Mesendoderm (in vitro differentiated cells): ENCODE results near the gene KCNQ1.

Source experiments
- DNase-seq: peaks from one replicate; pipeline ENCODE4 v3.0.0; 2013
- H2AK5ac ChIP-seq: 2 replicates; pipeline ENCODE4 v1.6.1; 2013; ENCODE audit warnings: low read length, inconsistent platforms
- H2BK120ac ChIP-seq: 2 replicates; pipeline ENCODE4 v1.6.1; 2013; ENCODE audit warnings: low read depth, mild to moderate bottlenecking, low read length, moderate library complexity, mixed read lengths
- H2BK15ac ChIP-seq: replicated peaks from 2 replicates; pipeline ENCODE4 v1.6.1; 2013; ENCODE audit warnings: low read depth, mild to moderate bottlenecking, moderate library complexity
- H2BK5ac ChIP-seq: 2 replicates; pipeline ENCODE4 v1.6.1; 2013; ENCODE audit warnings: low read length, inconsistent platforms
- H3K18ac ChIP-seq: 2 replicates; pipeline ENCODE4 v1.6.1; 2013; ENCODE audit warnings: mild to moderate bottlenecking, low read length, mixed read lengths
- H3K23ac ChIP-seq: one replicate; pipeline ENCODE4 v1.6.1; 2013; ENCODE audit warnings: low read length
- H3K27ac ChIP-seq: 2 replicates; pipeline ENCODE4 v1.5.1; 2013; ENCODE audit warnings: low read depth, mild to moderate bottlenecking, inconsistent platforms, low read length, moderate library complexity
- H3K27me3 ChIP-seq: 2 replicates; pipeline ENCODE4 v1.6.1; 2013; ENCODE audit warnings: low read length, control low read depth, mild to moderate bottlenecking, inconsistent platforms; ENCODE audit not compliant: insufficient read depth, poor library complexity
- H3K36me3 ChIP-seq: 2 replicates; pipeline ENCODE4 v1.6.1; 2013; ENCODE audit warnings: low read length, inconsistent platforms; ENCODE audit not compliant: control insufficient read depth, insufficient read depth
- H3K4ac ChIP-seq: one replicate; pipeline ENCODE4 v1.6.1; 2013; ENCODE audit warnings: low read depth, mild to moderate bottlenecking, low read length, moderate library complexity
- H3K4me1 ChIP-seq: 2 replicates; pipeline ENCODE4 v1.6.1; 2013; ENCODE audit warnings: low read depth, low read length, inconsistent platforms; ENCODE audit not compliant: control insufficient read depth
- H3K4me2 ChIP-seq: 2 replicates; pipeline ENCODE4 v1.6.1; 2013; ENCODE audit warnings: low read length
- H3K4me3 ChIP-seq: 2 replicates; pipeline ENCODE4 v1.5.1; 2013; ENCODE audit warnings: mild to moderate bottlenecking, low read length
- H3K56ac ChIP-seq: one replicate; pipeline ENCODE4 v1.6.1; 2013; ENCODE audit warnings: low read length
- H3K79me1 ChIP-seq: 2 replicates; pipeline ENCODE4 v1.6.1; 2013; ENCODE audit warnings: low read length, inconsistent platforms
- H3K79me2 ChIP-seq: 2 replicates; pipeline ENCODE4 v1.6.1; 2013; ENCODE audit warnings: mild to moderate bottlenecking, low read length; ENCODE audit not compliant: control insufficient read depth, insufficient read depth
- H3K9ac ChIP-seq: 2 replicates; pipeline ENCODE4 v1.6.1; 2013; ENCODE audit warnings: low read length, inconsistent platforms
- H4K5ac ChIP-seq: one replicate; pipeline ENCODE4 v1.6.1; 2013; ENCODE audit warnings: low read length
- H4K8ac ChIP-seq: one replicate; pipeline ENCODE4 v1.6.1; 2013; ENCODE audit warnings: low read depth, mild to moderate bottlenecking, control low read depth, low read length, moderate library complexity
- WGBS: extraction: QIAGEN DNeasy Blood & Tissue Kit; methylation state at CpG from one replicate; pipeline ENCODE4 v1.1.7; 2013; ENCODE audit warnings: low lambda C conversion rate, missing lambda C conversion rate; ENCODE audit not compliant: insufficient coverage; ENCODE audit errors: extremely low coverage; 5-methylcytosine and 5-hydroxymethylcytosine counted together

KCNQ1 gene

DNA sequence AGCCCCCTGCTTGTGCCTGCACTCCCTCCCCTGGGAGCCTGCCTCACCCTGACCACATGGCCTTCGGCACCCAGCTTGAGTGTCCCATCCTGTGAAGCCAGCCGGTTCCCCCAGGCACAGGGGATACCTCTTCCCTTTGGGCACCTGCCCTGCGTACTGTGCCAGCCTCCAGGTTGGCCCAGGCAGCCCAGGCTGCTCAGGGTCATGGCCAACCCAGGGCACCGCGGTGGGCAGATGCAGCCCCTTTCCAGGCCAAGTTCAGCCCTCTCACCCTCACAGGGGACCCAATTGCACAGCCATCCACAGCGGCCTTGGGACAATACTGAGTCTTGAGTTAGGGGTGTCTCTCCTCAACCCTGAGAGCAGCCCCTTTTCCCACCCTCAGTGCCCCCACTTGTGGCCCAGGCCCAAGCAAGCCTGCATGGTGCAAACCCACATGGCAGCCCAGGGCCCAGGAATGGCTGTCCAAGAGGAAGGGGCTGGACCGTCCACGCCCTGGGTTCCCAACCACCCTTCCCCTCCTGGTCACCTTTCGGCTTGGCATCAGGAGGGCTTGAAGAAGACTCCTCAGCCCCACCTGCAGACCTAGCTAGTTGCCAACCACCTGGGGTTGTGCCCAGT, 353.0 kb downstream of the KCNQ1 start:
- Histone ChIP-seq H2BK5ac (no peak overlapping the region), H2BK120ac (no peak overlapping the region), H2AK5ac (no peak overlapping the region), H3K9ac (no peak overlapping the region), H3K4me3 (no peak overlapping the region), H3K4me2 (no peak overlapping the region), H3K56ac (no peak overlapping the region), H3K27ac (no peak overlapping the region), H3K27me3 (no peaks in the 10 kb centered on the region), H4K8ac (no peak overlapping the region), H3K79me2 (no peaks in the 10 kb centered on the region), H3K23ac (no peak overlapping the region), H3K79me1 (no peaks in the 10 kb centered on the region), H3K4me1 (no peaks in the 10 kb centered on the region), H2BK15ac (no peak overlapping the region), H3K4ac (no peak overlapping the region), H4K5ac (no peak overlapping the region), H3K18ac (no peak overlapping the region), H3K36me3 (no peaks in the 10 kb centered on the region)
- WGBS: no CpG with 5 or more reads among the region's 9 CpGs
- DNase-seq: no peak

DNA sequence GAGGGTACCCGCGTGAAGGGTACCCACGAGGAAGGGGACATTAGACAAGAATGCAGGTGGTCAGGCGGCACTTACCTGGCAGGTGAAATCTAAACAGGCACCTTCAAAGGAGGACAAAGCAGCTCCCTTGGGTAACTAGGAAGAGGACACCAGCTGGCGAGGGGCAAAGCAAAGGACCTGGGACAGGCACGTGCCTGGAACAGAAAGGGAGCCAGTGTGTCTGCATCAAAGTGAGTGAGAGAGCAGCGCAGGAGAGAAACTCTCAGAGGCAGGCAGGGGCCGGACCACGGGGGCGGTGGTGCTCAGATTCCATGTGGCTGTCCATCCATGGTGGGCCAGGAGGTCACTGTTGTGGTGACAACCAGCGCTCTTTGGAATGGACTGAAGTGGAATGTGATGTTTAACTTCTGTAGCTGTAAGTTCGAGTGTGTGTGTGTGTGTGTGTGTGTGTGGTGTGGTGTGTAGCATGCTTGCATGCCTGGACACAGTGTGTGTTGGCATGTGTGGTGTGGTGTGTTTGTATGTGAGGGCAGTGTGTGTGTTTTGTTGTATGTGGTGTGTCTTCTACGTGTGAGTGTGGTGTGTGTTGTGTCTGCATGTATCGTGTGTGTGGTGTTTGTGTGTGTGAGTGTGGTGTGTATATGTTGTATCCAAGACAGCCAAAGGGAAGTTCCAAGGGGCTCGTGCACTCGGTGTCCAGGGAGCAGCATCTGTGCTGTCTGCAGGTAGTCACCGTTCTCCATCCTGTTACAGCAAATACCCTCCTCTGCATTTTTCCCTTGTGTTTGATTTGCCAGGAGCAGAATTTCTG, 354.3 kb downstream of the KCNQ1 start:
- Histone ChIP-seq H3K79me1 (no peaks in the 10 kb centered on the region), H3K56ac (no peak overlapping the region), H2BK15ac (no peak overlapping the region), H3K4me3 (no peak overlapping the region), H3K4me2 (no peak overlapping the region), H2BK120ac (no peak overlapping the region), H2AK5ac (no peak overlapping the region), H3K18ac (no peak overlapping the region), H2BK5ac (no peak overlapping the region), H3K27ac (no peak overlapping the region), H3K23ac (no peak overlapping the region), H3K36me3 (no peaks in the 10 kb centered on the region), H3K4ac (no peak overlapping the region), H4K8ac (no peak overlapping the region), H3K79me2 (no peaks in the 10 kb centered on the region), H3K9ac (no peak overlapping the region), H4K5ac (no peak overlapping the region), H3K4me1 (no peaks in the 10 kb centered on the region), H3K27me3 (no peaks in the 10 kb centered on the region)
- WGBS: no CpG with 5 or more reads among the region's 17 CpGs
- DNase-seq: no peak

DNA sequence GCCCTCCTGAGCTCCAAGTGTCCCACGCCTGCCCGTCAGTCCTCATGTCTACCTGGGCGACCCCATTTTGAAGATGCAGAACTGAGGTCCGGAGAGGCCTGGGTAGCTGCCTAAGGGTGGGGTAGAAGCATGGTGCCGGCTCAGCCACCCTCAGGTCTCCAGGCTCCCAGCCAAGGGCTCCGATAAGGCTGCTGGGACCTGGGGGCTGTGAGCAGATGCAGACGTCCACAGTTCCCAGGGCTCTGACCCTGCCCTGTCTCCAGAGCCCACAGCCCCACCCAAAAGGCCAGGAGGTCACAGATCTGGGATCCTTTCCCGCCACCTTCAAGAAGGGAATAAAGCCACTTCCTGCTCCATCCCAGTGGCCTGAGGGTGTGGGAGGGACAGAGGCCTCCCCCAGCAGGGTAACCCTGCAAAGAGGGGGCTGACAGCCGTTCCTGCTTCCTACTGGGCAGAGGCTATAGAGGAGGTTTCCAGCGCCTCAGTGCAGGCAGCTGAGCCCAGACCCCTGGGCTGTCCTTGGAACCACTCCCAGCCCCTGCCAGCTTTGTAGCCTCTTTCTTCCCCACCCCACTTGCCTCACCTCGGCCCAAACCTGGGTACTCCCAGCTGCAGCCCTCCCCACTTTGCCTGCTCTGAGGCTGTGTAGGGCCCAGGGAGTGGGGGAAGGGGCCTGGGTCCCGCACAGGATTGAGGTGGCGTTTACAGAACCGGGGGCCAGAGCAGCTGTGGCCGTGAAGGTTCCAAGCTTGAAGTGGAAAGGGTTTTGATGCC, 355.3 kb downstream of the KCNQ1 start:
- no peaks in the 10 kb centered on the region for H3K36me3 ChIP-seq
- no peak overlapping the region for H4K5ac ChIP-seq
- H3K79me2 ChIP-seq: no peaks in the 10 kb centered on the region
- H3K27ac ChIP-seq: no peak overlapping the region
- no peak overlapping the region for H2AK5ac ChIP-seq
- H3K56ac ChIP-seq: no peak overlapping the region
- no CpG with 5 or more reads among the region's 15 CpGs for WGBS
- H3K18ac ChIP-seq: no peak overlapping the region
- DNase-seq: peak; percentile 10
- no peak overlapping the region for H4K8ac ChIP-seq
- no peak overlapping the region for H2BK15ac ChIP-seq
- H2BK5ac ChIP-seq: no peak overlapping the region
- no peak overlapping the region for H3K4ac ChIP-seq
- no peaks in the 10 kb centered on the region for H3K27me3 ChIP-seq
- no peaks in the 10 kb centered on the region for H3K4me1 ChIP-seq
- no peak overlapping the region for H3K4me2 ChIP-seq
- H2BK120ac ChIP-seq: no peak overlapping the region
- H3K79me1 ChIP-seq: no peaks in the 10 kb centered on the region
- H3K4me3 ChIP-seq: no peak overlapping the region
- H3K9ac ChIP-seq: no peak overlapping the region
- H3K23ac ChIP-seq: no peak overlapping the region

DNA sequence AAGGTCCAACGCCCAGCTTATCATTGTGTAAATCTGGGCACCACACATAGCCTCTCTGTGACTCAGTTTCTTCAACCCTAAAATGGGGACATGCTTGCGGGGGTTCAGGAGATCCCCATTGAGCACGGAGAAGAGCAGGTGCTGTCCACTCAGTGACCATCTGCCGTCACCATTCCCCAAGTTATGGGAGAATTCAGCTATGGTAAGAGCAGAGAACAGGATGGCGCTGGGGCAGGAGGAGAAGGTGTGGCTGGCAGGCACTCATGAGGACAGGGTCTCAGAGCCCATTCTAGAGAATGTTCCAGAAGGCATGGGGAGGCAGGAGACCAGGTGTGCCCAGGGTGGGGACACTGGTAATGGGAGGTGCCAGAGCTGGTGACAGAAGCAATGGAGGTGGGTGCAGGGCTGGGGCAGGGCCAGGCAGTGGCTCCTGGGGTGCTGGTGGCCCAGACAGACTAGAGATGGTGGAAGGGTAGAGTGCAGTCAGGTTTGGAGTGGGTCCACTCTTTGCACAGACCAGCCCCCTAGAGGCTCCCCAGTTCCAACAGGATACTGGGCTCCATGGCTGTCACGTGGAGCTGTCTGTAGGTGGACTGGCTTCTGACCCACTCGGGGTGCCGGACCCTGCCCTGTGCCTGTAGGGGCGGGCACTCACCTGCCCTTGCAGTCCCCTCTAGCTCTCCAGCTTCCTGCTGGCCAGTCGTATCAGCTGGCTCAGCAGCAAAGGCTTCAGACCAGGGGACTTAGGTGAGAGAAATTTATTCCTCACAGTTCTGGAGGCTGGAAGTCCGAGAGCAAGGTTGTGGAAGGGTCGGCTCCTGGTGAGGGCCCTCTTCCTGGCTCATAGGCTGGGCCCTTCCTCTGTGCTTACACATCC, 356.1 kb downstream of the KCNQ1 start:
- no peak for DNase-seq
- H3K4ac ChIP-seq: no peak overlapping the region
- H3K18ac ChIP-seq: no peak overlapping the region
- no peak overlapping the region for H2AK5ac ChIP-seq
- no peak overlapping the region for H2BK5ac ChIP-seq
- WGBS: no CpG with 5 or more reads among the region's 12 CpGs
- H4K5ac ChIP-seq: no peak overlapping the region
- H2BK15ac ChIP-seq: no peak overlapping the region
- H3K27ac ChIP-seq: no peak overlapping the region
- H2BK120ac ChIP-seq: no peak overlapping the region
- no peak overlapping the region for H4K8ac ChIP-seq
- no peak overlapping the region for H3K56ac ChIP-seq
- no peaks in the 10 kb centered on the region for H3K27me3 ChIP-seq
- H3K23ac ChIP-seq: no peak overlapping the region
- H3K79me2 ChIP-seq: no peaks in the 10 kb centered on the region
- H3K9ac ChIP-seq: no peak overlapping the region
- H3K36me3 ChIP-seq: no peaks in the 10 kb centered on the region
- H3K4me1 ChIP-seq: no peaks in the 10 kb centered on the region
- no peaks in the 10 kb centered on the region for H3K79me1 ChIP-seq
- H3K4me2 ChIP-seq: no peak overlapping the region
- no peak overlapping the region for H3K4me3 ChIP-seq

DNA sequence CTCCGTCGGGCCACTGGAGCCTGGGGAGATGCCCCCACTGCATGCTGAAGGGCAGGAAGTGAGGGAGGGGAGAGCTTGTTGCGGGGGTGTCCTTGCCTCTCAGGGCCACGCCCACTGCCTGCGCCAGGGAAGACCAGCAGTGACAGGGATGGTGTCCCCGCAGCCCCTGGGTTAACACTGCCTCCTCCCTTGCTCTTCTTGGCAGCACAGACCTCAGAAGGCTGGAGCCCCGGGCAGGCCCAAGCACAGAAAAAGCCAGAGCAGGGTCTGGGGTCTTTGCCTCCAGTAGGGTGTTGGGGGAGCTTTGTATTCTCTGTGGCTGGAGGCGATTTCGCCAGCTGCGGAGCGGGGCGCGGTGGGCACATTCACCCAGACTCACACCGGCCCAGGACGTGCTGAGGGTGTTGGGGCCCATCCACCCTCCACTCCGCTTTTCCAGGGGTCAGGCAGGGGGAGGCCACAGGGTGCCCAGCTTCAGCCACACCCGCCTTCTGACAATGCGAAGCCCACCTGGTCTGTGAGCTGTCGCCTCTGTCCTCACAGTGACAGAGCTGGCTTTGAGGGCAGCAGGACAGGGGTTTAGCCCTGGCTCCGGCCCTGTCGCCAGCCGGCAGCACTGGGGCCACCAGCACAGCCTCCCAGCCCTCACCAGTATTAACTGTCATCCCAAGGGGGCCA, 357.0 kb downstream of the KCNQ1 start:
- Histone ChIP-seq H3K18ac (no peak overlapping the region), H2BK15ac (no peak overlapping the region), H3K27ac (no peak overlapping the region), H4K5ac (no peak overlapping the region), H3K9ac (no peak overlapping the region), H3K4ac (no peak overlapping the region), H3K56ac (no peak overlapping the region), H2AK5ac (no peak overlapping the region), H3K4me1 (no peaks in the 10 kb centered on the region), H2BK5ac (no peak overlapping the region), H2BK120ac (no peak overlapping the region), H3K27me3 (no peaks in the 10 kb centered on the region), H3K79me1 (no peaks in the 10 kb centered on the region), H3K4me3 (no peak overlapping the region), H3K23ac (no peak overlapping the region), H3K79me2 (no peaks in the 10 kb centered on the region), H3K36me3 (no peaks in the 10 kb centered on the region), H4K8ac (no peak overlapping the region), H3K4me2 (no peak overlapping the region)
- DNase-seq: no peak
- WGBS: no CpG with 5 or more reads among the region's 22 CpGs
